ENCODE measurements around the gene HS3ST5.

The HS3ST5 gene

DNA sequence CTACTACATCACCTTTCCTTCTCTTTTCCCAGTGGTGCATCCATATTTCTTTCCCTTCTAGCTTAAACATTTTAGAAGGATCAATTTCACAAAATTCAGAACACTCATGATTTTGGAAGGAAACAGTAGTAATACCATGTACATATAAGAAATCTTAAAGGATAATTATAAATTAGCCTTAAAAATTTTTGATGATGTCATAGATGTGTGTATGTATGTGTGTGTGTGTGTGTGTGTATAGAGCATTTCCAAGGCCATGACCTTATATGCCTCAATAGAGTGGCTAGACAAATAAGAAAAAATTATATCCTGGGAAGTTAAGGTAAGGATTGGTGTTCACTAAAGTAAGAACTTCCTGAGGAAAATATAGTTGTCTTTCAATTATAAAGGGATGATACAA is 24.1 kb upstream of the HS3ST5 start:
- no peak overlapping the region for H3K27ac ChIP-seq (ENCODE audit: low read length)
- no peaks in the 10 kb centered on the region for H3K79me2 ChIP-seq (ENCODE audit: low read length)
- H3K9ac ChIP-seq (ENCODE audit: low read length), result no peak overlapping the region
- no peak overlapping the region for H3K4me2 ChIP-seq (ENCODE audit: low read length)
- TF ChIP-seq EZH2phosphoT487 (IDR thresholded peaks at IDR 0.05; ENCODE audit: low read depth), result no peak
- TF ChIP-seq, protein P1, sequence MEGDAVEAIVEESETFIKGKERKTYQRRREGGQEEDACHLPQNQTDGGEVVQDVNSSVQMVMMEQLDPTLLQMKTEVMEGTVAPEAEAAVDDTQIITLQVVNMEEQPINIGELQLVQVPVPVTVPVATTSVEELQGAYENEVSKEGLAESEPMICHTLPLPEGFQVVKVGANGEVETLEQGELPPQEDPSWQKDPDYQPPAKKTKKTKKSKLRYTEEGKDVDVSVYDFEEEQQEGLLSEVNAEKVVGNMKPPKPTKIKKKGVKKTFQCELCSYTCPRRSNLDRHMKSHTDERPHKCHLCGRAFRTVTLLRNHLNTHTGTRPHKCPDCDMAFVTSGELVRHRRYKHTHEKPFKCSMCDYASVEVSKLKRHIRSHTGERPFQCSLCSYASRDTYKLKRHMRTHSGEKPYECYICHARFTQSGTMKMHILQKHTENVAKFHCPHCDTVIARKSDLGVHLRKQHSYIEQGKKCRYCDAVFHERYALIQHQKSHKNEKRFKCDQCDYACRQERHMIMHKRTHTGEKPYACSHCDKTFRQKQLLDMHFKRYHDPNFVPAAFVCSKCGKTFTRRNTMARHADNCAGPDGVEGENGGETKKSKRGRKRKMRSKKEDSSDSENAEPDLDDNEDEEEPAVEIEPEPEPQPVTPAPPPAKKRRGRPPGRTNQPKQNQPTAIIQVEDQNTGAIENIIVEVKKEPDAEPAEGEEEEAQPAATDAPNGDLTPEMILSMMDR (IDR thresholded peaks at IDR 0.05; ENCODE audit: low read depth, low read length), result no peak
- H3K36me3 ChIP-seq (replicated peaks; ENCODE audit: low read depth, low read length), result no peaks in the 10 kb centered on the region
- no peaks in the 10 kb centered on the region for H3K9me3 ChIP-seq (ENCODE audit: insufficient read depth, low read length)
- no peaks in the 10 kb centered on the region for H4K20me1 ChIP-seq (ENCODE audit: insufficient read depth, low read length)
- H3K4me1 ChIP-seq (ENCODE audit: low read length), result no peaks in the 10 kb centered on the region
- H2AFZ ChIP-seq (ENCODE audit: low read depth, low read length), result no peak overlapping the region
- H3K27me3 ChIP-seq (ENCODE audit: low read depth, low read length), result no peaks in the 10 kb centered on the region
- no peak overlapping the region for H3K4me3 ChIP-seq (ENCODE audit: low read length)

DNA sequence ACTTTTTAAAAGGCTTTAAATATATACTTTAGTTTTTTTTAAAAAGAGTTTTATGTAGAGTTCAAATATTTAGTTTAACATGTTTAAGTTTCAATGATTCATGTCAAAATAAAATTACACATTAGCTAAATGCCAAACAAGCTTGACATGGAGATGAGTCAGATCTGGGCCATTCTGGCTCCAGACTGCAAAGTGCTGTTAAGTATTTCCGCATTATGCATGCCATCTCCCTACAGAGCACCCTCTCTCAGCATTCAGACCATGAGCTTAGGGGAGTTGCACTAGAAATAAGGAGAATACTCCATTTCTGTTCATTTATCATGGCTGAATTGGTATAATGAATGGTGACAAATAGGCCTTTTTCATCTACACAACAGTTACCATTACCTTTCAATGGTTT is 21.5 kb upstream of the HS3ST5 start:
- Histone ChIP-seq H3K4me2 (ENCODE audit: low read length) (no peak overlapping the region), H3K27ac (ENCODE audit: low read length) (no peak overlapping the region), H3K4me3 (ENCODE audit: low read length) (no peak overlapping the region), H4K20me1 (ENCODE audit: insufficient read depth, low read length) (no peaks in the 10 kb centered on the region), H3K4me1 (ENCODE audit: low read length) (no peaks in the 10 kb centered on the region), H2AFZ (ENCODE audit: low read depth, low read length) (no peak overlapping the region), H3K9me3 (ENCODE audit: insufficient read depth, low read length) (no peaks in the 10 kb centered on the region), H3K79me2 (ENCODE audit: low read length) (no peaks in the 10 kb centered on the region), H3K27me3 (ENCODE audit: low read depth, low read length) (no peaks in the 10 kb centered on the region), H3K9ac (ENCODE audit: low read length) (no peak overlapping the region), H3K36me3 (replicated peaks; ENCODE audit: low read depth, low read length) (no peaks in the 10 kb centered on the region)
- TF ChIP-seq, protein P1 (IDR thresholded peaks at IDR 0.05; ENCODE audit: low read depth, low read length), result no peak
- no peak for TF ChIP-seq EZH2phosphoT487 (IDR thresholded peaks at IDR 0.05; ENCODE audit: low read depth)

- TF ChIP-seq, protein P1 (IDR thresholded peaks at IDR 0.05; ENCODE audit: low read depth, low read length), result no peak
- TF ChIP-seq EZH2phosphoT487 (IDR thresholded peaks at IDR 0.05; ENCODE audit: low read depth), result no peak
- H2AFZ ChIP-seq (ENCODE audit: low read depth, low read length), result no peak overlapping the region
- H3K27me3 ChIP-seq (ENCODE audit: low read depth, low read length), result no peaks in the 10 kb centered on the region
- no peak overlapping the region for H3K4me2 ChIP-seq (ENCODE audit: low read length)
- H3K9ac ChIP-seq (ENCODE audit: low read length), result no peak overlapping the region
- no peaks in the 10 kb centered on the region for H3K79me2 ChIP-seq (ENCODE audit: low read length)
- no peaks in the 10 kb centered on the region for H3K9me3 ChIP-seq (ENCODE audit: insufficient read depth, low read length)
- H3K36me3 ChIP-seq (replicated peaks; ENCODE audit: low read depth, low read length), result no peaks in the 10 kb centered on the region
- peaks cover 7% of the 10 kb centered on the region for H3K4me1 ChIP-seq (ENCODE audit: low read length)
- H3K4me3 ChIP-seq (ENCODE audit: low read length), result no peak overlapping the region
- no peaks in the 10 kb centered on the region for H4K20me1 ChIP-seq (ENCODE audit: insufficient read depth, low read length)
- no peak overlapping the region for H3K27ac ChIP-seq (ENCODE audit: low read length)
Observed at GRCh38 chr6:114362957-114363356, 20.1 kb upstream of the HS3ST5 start.

DNA sequence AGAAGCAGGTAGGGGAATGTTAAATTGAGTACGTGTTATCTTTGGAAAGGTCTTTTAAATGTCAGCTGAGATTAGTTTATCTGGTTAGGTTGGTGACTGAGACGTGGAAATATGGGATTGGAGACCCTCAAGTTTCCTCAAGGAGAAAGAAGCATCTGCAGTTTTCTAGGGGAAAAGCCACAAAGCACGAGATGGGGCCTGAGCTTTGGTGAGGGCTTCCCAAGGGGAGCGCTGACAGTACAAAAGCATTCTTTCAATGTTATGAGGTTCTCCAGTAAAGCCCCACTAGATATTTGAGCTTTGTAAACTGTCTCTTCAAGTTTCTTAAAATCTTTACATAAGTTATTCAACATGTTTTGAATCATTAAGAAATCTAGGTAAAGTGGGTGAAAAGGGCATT is 19.6 kb upstream of the HS3ST5 start:
- Histone ChIP-seq H3K27ac (ENCODE audit: low read length) (no peak overlapping the region), H3K4me3 (ENCODE audit: low read length) (no peak overlapping the region), H3K4me1 (ENCODE audit: low read length) (peaks cover 10% of the 10 kb centered on the region), H3K4me2 (ENCODE audit: low read length) (no peak overlapping the region), H3K9me3 (ENCODE audit: insufficient read depth, low read length) (no peaks in the 10 kb centered on the region), H3K27me3 (ENCODE audit: low read depth, low read length) (no peaks in the 10 kb centered on the region), H3K9ac (ENCODE audit: low read length) (no peak overlapping the region), H4K20me1 (ENCODE audit: insufficient read depth, low read length) (no peaks in the 10 kb centered on the region), H2AFZ (ENCODE audit: low read depth, low read length) (no peak overlapping the region), H3K79me2 (ENCODE audit: low read length) (no peaks in the 10 kb centered on the region), H3K36me3 (replicated peaks; ENCODE audit: low read depth, low read length) (no peaks in the 10 kb centered on the region)
- TF ChIP-seq EZH2phosphoT487 (IDR thresholded peaks at IDR 0.05; ENCODE audit: low read depth), result no peak
- TF ChIP-seq, protein P1 (IDR thresholded peaks at IDR 0.05; ENCODE audit: low read depth, low read length), result no peak

Data from OCI-LY3 (cell line).